ENCODE data around the gene DYNLT2. TPM values are rescaled to one million over a fixed set of nuclear protein-coding genes. Genes with fewer than 3 reads are reported as not detected.

The DYNLT2 gene
- total and polyA plus RNA-seq, 2 of the 13 experiments (the other 11 are each of a cell fraction or from before 2014, with no cell fraction given) = 2.1 to 4.3 TPM

GRCh38 chr6:169725125-169726048 is 26.0 kb downstream of the DYNLT2 start (continued):
- peak; percentile 80 for TF ChIP-seq IKZF5 (CRISPR knock-in tag; IDR thresholded peaks at IDR 0.05)
- peak; percentile 95 for TF ChIP-seq ZFP1 (CRISPR knock-in tag; IDR thresholded peaks at IDR 0.05)
- peak; percentile 35; the same call in 1 of the 2 replicates for TF ChIP-seq ZNF776 (CRISPR knock-in tag; IDR thresholded peaks at IDR 0.05)
- TF ChIP-seq MLXIP (CRISPR knock-in tag; IDR thresholded peaks at IDR 0.05; ENCODE audit: borderline replicate concordance) = no peak
- peak; percentile 49; the same call in 1 of the 2 replicates for TF ChIP-seq ZNF746 (CRISPR knock-in tag; IDR thresholded peaks at IDR 0.05)
- peak; percentile 99 for TF ChIP-seq FOXO1 (CRISPR knock-in tag; IDR thresholded peaks at IDR 0.05)
- peak; percentile 41; the same call in 1 of the 2 replicates for TF ChIP-seq KAT8 (CRISPR knock-in tag; IDR thresholded peaks at IDR 0.05)
- no peak; the same call in 1 of the 2 replicates for TF ChIP-seq ZNF414 (CRISPR knock-in tag; IDR thresholded peaks at IDR 0.05)
- TF ChIP-seq PBX3 (CRISPR knock-in tag; IDR thresholded peaks at IDR 0.05; ENCODE audit: borderline replicate concordance) = no peak
- TF ChIP-seq ZNF672 (CRISPR knock-in tag; IDR thresholded peaks at IDR 0.05) = no peak
- TF ChIP-seq RARA (CRISPR knock-in tag; IDR thresholded peaks at IDR 0.05) = peak; percentile 88
- TF ChIP-seq ZZZ3 (CRISPR knock-in tag; IDR thresholded peaks at IDR 0.05; ENCODE audit: borderline replicate concordance) = no peak
- TF ChIP-seq MYNN (CRISPR knock-in tag; IDR thresholded peaks at IDR 0.05; ENCODE audit: low read depth) = no peak
- TF ChIP-seq HOXA5 (CRISPR knock-in tag; IDR thresholded peaks at IDR 0.05) = peak; percentile 60; the same call in 1 of the 2 replicates
- peak; percentile 91 for TF ChIP-seq ZNF687 (CRISPR knock-in tag; IDR thresholded peaks at IDR 0.05)
- peak; percentile 13 for TF ChIP-seq ZNF441 (CRISPR knock-in tag; IDR thresholded peaks at IDR 0.05; ENCODE audit: borderline replicate concordance)
- no peak for TF ChIP-seq NFE2L1 (CRISPR knock-in tag; IDR thresholded peaks at IDR 0.05; ENCODE audit: borderline replicate concordance)

All from HepG2 (cell line).